Stromal cell of bone marrow (primary cell): Measurements from ENCODE around the gene COL23A1.
"Not testable (repeated sequence)": the region's sequence is repeated elsewhere in the genome, so short reads cannot be mapped to it uniquely, and the experiment has no call there.

Source experiments
- DNase-seq: peaks from one replicate; pipeline ENCODE4 v3.0.0-alpha.2; 2012; ENCODE audit warnings: low read depth

COL23A1 gene

DNA sequence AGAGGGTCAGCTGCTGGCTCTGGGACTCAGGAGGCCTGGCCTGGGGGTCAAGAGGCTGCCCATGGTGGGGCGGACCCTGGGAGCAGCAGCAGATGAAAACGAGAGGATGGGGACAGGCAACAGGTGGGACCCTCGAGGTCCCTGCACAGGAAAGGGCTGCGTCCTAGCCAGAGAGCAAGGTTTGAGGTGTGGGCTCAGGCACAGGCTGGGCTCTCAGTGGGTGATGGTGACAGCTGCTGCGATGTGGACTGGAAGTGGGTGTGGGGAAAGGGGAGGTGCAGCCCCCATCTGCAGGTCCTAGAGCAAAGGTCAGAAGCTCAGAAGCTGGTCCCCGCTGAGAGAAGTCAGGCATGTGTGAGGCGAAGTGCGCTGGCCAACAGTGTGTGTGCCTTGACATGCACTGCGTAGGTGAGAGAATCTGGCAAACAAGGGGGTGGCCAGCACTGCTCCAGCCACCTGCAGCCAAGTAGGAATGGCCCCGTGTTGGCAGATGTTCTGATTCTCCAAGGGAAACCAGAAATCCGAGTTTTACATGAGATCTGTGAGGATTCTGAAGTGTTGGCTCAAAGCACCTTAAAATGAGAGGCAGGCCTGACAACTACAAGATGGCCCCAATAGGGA lies 85.7 kb downstream of the COL23A1 start:
- DNase-seq, result no peak

DNA sequence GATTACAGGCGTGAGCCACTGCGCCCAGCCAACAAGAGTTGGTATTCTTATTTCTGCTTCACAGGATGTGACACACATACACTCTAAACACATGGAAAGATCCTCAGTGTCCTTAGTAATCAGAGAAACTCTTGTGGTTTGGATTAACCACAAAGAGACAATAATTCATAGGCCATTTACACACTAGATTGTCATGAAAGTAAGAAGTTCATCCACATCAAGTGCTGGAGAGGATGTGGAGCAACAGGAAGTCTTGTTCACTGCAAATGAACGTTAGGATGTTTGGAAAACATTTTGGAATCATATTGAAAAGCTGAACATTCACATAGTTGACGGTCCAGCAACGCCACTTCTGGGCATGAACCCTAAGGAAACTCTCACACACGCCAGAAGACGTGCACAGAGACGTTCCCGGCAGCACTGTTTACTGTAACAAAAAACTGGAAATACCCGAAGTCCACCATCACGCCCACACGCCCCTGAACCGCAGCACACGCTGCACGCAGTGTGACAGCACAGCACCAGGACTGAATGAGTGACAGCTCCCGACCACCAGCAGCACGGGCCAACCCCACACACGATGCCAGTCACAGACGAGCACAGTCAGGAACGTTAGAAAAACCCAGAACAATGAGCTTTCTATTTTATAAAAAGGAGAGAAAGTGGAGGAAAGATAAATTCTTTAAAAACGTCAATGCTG lies 87.6 kb downstream of the COL23A1 start:
- no peak for DNase-seq

DNA sequence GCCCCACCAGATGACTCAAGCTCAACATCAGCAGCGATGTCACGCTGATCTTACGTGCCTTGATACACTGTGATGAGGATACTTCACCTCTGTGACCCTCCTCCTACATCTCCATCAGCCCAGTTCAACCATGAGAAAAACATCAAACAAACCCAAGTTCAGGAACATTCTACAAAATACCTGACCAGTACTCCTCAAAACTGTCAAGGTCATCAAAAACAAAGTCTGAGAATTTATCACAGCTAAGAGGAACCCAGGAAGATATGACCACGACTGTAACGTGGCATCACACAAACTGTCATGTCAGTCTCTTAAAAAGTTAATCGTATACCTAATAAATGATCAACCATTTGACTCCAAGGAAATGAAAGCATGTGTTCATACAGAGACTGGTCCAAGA lies 90.8 kb downstream of the COL23A1 start:
- DNase-seq, result no peak

DNA sequence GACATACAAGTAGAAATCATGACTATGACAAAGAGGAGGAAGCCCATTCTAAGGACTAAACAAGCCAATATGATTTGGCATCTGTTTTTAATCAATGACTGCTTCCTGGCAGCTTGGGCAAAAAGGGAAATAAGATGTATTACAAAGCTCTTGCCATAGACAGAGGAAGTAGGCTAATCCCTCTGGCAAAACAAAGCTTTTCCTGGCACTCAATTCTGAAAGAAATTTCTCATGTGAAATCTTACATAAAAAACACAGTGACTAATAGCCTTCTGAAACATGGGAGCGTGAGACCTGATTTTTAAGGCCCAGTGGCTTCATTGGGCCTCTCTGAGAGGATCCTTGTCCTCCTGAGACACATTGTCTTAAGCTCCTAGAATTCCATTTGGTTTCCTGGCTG lies 93.6 kb downstream of the COL23A1 start:
- DNase-seq, result peak; percentile 2

DNA sequence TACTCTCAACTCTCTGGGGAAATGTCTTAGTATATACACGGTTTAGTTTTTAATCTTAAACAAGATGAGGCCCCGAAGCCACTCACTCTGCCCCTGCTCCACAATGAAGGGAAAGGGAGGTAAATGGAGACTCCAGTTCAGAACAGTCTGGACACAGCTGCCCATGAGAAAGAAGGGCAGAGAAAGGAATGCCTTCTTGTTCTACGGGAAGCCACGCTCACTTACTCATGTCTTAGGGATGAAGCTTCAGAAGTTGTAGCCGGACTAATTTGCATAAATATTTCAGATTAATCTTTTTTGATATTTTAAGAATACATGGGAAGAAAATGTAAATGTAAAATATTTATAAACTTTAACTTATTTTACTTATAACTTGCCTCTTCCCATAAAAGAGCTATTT lies 94.0 kb downstream of the COL23A1 start:
- DNase-seq, result no peak

DNA sequence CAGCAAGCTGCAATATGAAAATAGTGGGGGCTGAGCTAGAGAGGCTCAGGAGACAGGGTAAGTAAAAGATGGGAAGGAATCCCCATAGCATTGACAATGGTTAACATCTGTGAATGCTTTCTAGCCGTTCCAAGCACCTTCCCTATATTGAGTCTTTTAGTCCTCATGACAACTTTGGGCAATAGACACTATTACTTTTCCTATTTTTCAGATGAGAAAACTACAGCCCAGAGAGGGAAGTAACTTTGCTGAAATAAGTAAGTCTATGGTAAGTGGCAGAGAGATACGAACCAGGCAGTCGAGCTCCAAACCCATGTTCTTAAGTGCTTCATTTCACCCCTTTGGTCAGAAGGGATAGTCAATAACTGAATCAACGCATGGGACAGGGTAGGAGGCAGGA lies 94.5 kb downstream of the COL23A1 start:
- no peak for DNase-seq

DNA sequence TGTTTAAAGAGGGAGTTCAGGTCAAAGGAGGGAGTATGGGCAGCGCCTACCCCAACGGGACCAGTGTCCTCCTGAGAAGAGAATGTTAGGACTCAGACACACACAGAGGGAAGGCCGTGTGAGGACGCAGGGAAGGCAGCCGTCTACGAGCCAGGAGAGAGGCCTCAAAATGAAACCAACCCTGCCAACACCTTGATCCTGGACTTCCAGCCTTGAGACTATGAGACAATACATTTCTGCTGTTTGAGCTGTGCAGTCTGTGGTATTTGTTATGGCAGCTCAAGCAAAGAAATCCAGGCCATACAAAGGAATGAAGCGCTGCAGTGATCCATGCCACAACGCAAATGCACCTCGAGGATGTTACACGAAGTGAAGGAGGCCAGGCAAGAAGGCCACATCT lies 97.9 kb downstream of the COL23A1 start:
- DNase-seq, result no peak

DNA sequence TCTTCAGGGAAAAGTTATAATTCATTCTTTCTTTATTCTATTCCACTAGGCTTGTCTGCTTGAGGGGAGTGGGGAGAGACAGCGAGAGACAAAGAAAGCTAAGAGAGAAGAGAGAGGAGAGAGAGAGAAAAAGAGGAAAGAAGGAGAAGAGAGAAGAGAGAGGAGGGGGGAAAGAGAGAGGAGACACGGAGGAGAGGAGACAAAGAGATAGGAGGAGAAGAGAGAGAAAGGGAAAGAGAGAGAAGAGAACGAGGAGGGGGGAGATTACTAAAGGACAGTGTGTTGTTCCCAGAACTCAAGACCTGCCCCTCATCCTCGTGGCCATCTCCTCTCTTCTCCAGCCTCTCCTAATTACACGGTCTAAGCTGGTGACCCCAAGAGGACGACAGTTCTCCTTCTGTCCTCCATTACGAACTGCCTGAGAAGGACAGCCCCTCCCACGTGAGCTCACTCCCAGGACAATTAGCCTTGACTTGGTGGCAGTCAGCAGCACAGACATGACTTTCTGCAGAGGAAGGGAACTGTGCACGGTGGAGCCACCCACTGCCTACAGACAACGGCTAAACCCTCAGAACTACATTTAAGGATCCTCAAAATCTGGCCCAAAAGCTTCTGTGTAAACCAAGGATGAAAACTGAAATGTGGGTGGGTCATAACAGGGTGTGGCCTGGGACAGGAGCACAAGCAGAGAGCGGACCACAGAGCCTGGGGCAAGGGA lies 99.1 kb downstream of the COL23A1 start:
- DNase-seq, result no peak

DNA sequence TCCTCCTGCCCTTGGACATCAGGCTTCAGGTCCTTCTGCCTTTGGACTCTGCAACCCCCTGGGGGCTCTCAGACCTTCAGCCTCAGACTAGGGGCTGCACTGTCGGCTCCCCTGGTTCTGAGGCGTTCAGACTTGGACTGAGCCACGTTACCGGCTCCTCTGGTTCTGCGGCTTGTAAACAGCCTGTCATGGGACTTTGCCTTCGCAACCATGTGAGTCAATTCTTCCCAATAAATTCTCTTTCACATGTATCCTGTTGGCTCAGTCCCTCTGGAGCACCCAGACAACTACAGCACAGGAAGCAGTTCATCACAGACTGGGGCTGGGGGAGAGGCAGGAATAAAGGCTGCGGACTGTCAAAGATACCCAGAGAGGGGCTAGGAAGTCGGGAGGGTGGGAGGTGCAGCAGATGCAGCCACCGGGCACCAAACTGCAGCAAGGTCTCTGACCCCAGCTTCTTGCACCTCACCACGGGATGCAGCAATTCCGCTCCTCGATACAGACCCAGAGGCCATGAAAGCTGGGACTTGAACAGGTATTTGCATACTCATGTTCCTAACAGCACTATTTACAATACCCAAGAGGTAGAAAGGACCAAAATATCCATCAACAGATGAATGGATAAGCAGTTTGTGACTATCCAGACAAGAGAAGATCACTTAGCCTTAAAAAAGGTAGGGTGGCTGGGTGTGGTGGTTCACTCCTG lies 100.8 kb downstream of the COL23A1 start:
- no peak for DNase-seq

DNA sequence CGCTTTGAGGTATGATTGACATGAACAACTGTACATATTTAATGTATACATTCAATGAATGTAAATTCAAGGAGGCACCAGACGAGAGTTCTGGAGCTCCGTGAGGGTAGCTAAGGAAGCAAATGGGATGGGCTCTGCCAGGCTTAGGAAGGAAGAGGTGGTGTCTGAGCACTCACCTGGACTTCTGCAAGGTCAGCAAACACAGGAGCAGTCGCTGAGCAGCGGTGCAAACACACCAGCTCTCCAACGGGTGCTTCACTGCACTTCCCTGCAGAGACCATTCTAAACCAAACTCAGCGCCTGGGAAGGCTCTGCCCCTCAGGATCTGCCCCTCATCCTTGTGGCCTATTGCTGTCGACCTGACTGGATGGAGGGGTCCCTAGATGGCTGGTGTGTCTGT lies 101.5 kb downstream of the COL23A1 start:
- no peak for DNase-seq

DNA sequence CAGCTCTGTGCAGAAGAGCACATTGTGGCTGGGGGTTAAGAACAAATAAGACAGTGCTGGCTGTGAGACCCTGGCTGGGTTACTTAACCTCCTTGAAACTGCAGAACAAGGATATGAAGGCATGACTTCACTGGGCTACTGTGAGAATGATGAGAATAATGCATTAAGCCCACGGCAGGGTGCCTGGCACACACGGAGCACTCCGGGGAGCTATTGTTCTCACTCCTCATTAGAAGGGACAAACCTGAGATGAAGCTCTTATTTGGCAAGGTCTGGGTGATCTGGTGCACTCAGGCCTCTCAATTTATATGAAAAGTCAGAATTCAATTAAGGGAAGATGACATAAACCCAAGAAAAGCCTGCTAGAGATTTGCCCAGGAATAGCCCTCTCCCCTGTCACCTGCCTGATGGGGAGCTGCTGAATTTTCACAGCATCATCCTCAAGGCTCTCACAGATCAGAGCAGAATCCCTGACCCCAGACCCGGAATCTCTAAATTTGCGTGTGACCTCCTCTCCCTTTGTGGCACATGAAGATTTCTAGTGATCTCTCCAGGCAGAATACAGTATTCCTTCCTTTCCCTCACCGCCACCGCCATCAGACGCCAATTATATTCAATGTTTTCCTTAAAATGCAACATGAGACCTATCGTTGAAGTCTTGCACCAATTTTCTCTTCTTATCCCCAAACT lies 102.1 kb downstream of the COL23A1 start:
- no peak for DNase-seq

DNA sequence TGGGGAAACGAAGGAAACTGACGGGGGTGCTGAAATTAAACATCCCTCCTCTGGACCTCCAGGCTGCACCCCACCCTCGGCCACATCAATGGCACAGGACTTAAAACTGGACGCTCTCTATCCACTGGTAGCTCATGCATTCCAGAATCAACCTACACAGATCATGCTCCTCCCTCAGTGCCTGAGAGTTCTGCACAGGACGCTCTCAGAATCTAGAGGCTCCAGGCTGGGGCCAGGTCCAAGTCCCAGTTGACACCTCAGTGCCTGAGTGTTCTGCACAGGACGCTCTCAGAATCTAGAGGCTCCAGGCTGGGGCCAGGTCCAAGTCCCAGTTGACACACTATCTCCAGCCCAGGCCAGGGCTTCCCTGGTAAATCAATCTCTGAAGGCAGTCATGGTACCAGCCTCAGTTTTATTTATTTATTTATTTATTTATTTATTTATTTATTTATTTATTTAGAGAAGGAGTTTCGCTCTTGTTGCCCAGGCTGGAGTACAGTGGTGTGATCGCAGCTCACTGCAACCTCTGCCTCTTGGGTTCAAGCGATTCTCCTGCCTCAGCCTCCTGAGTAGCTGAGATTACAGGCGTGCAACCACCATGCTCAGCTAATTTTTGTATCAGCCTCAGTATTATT lies 103.2 kb downstream of the COL23A1 start:
- not testable (repeated sequence) for DNase-seq

DNA sequence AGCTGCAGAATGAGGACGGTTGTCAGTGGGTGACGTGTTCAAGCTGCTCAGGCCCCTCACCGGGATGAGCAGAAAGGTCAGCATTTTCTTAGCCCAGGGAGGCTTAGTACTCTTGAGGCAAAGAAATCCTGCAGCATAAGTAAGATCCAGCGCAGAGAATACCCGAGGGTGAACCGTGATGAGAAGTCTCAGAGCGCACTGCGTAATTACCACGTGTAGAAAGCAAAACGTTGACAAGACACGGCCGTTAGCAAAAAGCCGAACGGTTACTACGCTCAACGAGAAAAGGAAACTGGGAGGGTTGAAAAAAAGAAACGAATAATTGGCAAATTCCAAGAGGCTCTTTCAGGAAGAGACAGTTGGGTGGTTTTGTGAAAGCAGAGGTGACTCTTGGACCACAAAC lies 104.0 kb downstream of the COL23A1 start:
- no peak for DNase-seq

DNA sequence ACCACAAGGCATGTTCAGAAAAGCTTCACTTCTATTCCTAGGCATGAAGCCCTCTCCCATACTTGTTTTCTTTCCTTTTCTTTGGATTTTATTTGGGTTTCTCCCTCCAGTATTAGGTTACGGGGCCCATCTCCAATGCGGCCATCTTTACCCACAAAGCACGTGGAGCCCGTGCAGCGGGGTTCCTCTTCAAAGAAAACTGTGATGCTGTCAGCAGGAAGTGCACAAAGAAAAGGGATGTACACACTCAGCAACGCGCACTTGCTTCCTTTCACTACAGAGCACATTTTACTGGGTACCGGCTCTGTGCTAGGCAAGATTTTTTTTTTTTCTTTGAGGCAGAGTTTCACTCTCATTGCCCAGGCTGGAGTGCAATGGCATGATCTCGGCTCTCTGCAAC lies 106.6 kb downstream of the COL23A1 start:
- no peak for DNase-seq

DNA sequence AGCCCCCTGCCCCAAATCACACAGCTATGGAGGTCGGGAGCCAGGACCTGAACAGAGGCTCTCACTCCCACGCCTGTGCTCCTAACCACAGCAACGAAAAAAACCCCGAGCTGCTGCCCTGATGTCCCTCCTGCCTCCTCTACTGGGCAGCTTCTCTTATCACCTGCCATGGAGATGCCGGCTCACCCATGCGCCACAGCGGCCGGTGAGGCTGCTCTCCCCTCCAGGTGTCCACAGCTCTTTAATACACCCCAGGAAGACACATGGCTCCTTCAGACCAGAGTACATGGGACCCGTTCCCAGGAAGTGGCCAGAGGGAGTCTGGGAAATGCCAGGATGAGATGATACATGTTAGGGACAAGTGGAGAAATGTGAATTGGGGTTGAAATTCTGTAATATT lies 110.9 kb downstream of the COL23A1 start:
- no peak for DNase-seq

DNA sequence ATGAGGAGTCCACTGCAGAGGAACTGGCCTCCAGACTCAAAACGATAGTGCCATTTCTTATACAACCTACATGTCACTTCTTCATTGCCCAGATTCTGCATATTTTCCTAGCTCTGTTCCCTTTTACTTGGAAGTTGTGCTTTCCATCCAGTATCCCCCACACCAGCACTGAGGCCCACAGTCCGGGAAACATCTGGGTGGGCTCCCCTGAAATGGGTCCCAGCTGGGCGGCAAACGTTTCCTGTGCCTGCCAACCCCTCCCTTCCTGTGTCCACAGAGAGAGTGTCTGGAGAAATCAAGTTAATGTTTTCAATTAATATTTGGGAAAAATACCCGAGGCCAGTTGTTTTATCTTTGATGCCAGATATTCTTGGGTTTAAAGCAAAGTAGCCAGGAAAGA lies 111.8 kb downstream of the COL23A1 start:
- no peak for DNase-seq

DNA sequence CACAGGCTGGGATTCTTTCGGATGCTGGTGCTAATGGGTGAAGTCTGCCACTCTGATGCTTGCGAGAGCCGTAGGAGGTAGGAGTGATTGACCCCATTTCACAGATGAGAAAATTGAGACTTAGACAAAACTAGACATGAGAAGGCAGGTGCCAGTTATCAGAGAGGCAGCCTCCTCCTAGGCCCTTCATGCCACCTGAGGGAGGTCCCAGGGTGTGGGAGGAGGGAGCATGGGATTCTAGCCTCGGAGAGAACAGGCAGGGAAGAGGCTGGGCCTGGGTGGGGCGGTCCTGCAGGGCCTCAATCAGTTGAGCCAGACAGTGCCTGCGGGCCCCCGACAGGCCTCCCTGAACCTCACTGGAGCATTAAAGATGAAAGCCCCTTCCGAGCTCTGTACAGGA lies 112.4 kb downstream of the COL23A1 start:
- no peak for DNase-seq

DNA sequence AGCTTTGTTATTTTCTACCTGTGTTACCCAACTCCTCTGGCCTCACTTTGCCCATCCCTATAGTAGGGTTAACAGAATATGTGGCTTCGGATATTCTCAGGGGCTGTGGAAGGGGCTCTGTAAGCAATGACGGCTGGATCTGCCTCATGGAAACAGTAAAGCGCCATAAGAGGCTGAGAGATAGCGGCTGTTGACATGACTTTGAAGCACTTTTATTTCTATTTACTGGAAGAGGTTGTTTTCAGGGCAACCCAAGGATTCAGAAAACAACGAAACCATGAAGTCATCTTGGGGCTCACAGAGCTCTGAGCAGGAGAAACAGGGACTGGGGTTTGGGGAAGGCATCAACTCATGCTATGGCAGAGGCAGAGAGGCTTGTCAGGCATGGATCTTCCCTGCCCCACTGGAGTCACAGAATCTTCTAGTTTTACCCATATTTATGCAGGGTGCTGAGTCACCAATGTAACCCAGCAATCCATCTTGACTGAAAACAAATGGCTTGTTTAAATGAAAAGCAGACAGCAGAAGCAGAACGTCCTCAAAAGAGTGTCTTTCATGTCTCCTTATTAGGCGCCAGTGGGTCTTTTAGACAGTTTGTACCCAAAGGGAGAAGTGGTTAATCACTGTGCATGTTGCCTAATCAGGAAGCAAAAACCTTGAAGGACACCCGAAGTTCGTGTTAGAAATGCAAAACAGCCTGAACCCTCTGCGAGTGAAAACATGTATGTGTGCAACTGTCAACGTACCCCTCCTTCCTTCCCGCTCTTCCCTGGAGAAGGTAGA lies 113.0 kb downstream of the COL23A1 start:
- no peak for DNase-seq

DNA sequence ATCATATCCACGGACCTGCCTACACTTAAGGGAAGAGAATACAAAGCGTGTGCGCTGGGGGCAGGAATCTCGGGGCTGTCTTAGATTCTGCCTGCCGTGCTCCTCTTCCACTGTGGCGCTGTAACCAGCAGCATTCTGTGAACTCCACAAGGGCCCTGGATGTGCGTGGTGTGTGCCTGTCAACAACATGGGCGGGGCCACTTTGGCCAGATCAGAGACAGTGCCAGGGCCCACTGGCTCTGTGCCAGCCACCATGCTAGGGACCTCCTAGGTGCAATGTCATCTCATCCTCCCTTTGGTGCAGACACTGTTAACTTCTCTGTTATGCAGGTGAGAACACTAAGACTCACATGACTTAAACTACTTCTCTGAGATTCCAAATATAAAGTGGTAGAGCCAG lies 113.7 kb downstream of the COL23A1 start:
- DNase-seq, result no peak

DNA sequence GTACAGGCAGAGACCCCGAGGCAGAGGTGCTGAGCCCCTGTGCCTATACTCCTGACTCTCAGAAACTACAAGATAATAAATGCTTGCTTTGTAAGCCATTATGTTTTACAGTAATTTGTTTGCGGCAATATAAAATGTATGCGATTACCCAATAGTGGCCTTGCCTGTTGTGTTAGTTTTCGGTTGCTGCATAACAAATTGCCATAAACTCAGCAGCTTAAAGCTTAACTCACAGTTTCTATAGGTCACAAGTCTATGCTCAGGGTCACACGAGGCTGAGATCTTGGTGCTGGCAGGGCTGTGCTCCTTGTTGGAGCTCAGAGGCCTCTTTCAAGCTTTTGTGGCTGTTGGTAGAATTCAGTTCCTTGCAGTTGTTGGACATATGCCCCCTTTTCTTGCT lies 114.8 kb downstream of the COL23A1 start:
- no peak for DNase-seq
